Forelimb muscle (tissue), 1 donor: ENCODE results near the gene TAF3. TPM values are rescaled to one million over a fixed set of nuclear protein-coding genes. Genes with fewer than 3 reads are reported as not detected.
"Not testable (repeated sequence)": the region's sequence is repeated elsewhere in the genome, so short reads cannot be mapped to it uniquely, and the experiment has no call there.

Source experiments
- DNase-seq: peaks from one replicate; pipeline ENCODE4 v3.0.0-alpha.2; 2013; ENCODE audit warnings: low read depth
- polyA plus RNA-seq: library from polyadenylated mRNA; unstranded; fragments of 120-200 nt; gene quantifications from one replicate; pipeline ENCODE4 v1.2.1, GENCODE V29; 2013; ENCODE audit not compliant: insufficient read length

The TAF3 gene, protein sequence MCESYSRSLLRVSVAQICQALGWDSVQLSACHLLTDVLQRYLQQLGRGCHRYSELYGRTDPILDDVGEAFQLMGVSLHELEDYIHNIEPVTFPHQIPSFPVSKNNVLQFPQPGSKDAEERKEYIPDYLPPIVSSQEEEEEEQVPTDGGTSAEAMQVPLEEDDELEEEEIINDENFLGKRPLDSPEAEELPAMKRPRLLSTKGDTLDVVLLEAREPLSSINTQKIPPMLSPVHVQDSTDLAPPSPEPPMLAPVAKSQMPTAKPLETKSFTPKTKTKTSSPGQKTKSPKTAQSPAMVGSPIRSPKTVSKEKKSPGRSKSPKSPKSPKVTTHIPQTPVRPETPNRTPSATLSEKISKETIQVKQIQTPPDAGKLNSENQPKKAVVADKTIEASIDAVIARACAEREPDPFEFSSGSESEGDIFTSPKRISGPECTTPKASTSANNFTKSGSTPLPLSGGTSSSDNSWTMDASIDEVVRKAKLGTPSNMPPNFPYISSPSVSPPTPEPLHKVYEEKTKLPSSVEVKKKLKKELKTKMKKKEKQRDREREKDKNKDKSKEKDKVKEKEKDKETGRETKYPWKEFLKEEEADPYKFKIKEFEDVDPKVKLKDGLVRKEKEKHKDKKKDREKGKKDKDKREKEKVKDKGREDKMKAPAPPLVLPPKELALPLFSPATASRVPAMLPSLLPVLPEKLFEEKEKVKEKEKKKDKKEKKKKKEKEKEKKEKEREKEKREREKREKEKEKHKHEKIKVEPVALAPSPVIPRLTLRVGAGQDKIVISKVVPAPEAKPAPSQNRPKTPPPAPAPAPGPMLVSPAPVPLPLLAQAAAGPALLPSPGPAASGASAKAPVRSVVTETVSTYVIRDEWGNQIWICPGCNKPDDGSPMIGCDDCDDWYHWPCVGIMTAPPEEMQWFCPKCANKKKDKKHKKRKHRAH
- polyA plus RNA-seq = 5.7 TPM

DNA sequence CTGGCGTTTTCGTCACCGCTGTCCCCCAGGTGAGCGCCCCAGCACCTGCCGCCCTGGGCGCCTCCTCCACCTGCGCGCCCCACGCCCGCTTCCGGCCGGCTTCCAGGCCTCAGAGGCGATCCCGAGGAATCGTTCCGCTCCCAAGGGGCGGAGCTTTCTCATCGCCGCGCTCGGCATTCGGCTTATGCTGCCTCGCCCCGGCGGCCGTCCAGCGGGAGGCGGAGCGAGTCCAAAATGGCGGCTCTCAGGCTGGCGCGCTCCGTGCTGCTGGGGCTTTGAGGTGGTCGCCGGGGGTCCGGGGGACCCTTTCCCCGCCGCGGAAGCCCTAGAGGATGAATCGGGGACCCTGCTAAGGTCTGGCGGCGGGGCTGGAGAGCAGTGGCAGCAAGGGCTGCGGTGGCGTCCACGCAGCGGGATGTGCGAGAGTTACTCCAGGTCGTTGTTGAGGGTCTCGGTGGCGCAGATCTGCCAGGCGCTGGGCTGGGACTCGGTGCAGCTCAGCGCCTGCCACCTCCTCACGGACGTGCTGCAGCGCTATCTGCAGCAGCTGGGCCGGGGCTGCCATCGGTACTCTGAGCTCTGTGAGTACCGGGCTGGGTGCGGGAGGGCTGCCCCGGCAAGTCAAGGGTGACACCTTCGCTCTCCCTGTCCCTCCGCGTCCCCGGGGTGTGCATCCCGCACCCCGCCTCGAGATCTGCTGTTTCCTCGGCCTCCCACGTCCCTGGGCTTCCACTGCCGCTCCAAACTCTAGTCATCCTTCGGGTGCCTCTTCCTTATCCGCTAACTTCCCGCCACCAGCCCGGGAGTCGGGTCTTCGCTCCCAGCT, at the start of gene TAF3:
TSS of gene TAF3 (plus strand) at position 211 of the 826 bp plus-strand sequence. CDS start at position 416, 205 bp downstream.
- DNase-seq = peak; percentile 83

DNA sequence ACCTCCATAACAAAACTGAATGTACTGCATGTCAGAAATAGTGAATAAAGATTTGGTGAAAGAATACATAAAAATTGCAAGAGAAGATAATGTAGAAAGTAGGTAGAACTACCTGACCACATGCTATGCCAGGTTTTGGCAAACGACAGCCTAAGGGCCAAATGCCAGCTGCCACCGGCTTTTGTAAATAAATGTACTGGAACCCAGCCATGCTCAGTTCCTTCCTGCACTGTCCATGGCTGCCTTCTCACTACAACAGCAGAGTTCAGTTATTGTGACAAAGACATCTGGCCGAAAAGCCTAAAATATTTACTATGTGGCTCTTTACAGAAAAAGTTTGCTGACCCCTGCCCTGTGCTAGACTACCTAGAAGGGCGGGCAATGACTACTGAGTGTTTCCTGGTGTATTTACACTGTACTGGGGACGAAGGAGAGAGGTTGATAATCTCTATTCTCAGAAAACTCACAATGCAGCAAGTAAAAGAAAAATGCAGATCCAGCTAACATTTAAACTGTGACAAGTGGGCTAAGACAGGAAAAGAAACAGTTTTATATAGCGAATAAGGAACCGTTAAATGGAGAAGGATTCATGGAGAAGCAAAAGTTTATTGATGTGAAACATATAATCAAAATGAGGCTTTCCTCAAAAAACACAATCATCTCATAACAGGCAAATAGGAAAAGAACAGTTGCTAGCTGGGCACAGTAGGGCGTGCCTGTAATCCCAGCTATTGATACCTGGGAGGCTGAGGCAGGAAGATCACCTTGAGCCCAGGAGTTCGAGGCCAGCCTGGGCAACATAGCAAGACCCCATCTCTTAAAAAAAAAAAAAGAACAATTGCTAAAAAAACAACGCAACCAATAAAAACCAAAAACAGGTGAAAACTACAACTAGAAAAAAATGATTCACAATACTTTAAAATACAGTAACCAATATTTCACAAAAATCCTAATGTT, 44.2 kb upstream of the TAF3 start:
- DNase-seq = no peak

- DNase-seq = no peak
Measured at GRCh38 chr10:7776777-7777176, 41.5 kb upstream of the TAF3 start.

DNA sequence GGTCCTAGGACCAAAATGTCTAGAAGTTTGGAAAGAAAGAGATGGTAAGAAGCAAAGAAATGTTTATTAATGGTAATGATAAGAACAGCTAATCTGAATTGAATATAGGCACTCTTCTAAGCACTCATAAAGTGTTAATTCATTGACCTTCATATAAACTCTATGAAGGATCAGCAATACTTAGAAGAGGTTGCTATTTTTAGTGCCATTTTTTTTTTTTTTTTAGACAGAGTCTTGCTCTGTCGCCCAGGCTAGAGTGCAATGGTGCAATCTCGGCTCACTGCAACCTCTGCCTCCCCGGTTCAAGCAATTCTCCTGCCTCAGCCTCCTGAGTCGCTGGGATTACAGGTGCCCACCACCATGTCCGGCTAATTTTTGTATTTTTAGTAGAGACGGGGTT, 36.1 kb upstream of the TAF3 start:
- DNase-seq = not testable (repeated sequence)

GRCh38 chr10:7786430-7786829, 31.9 kb upstream of the TAF3 start:
- no peak for DNase-seq

- no peak for DNase-seq
Measured at GRCh38 chr10:7787150-7787856, 31.0 kb upstream of the TAF3 start.

DNA sequence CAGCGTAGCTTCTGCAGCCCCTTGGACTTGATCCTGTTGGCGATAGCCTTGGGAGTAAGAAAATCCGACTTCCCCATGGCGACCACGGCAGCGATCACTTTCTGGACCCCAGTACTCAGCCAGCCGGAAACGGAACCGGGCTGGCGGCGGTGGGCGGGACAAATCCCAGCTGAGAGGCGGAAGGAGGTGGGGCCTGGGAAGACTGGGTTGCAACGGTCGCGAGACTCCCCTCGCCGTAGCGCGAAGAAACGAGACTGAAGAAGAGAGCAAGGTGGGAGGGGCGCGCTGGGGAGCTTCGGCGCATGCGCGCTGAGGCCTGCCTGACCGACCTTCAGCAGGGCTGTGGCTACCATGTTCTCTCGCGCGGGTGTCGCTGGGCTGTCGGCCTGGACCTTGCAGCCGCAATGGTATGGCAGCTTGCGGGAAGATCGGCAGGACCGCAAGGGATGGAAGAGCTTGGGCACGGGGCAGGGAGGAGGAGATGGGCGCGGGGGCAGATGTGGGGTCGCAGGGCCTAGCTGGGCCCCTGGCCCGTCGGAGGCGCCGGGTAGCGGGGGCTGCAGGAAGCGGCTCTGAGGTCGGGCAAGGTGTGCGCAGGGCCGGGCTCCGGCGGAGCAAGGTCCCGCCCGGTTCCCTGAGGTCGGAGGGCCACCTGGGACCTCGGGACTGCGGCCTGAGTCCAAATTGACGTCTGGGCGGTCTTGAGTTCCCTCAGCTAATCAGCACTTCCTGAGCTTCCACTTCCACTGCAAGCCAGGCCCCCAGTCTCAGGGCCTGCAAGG, 30.3 kb upstream of the TAF3 start, which contains the start of the genes ATP5F1C and KIN:
TSS of gene ATP5F1C (plus strand) at position 321 of the 782 bp plus-strand sequence. CDS start at position 352, 31 bp downstream.
TSS of gene KIN (minus strand) at position 137 of the 782 bp plus-strand sequence. CDS start at position 77, 60 bp downstream.
- DNase-seq = peak; percentile 94

GRCh38 chr10:7788639-7789286, 29.5 kb upstream of the TAF3 start:
- no peak for DNase-seq

GRCh38 chr10:7789390-7789789, 28.9 kb upstream of the TAF3 start:
- DNase-seq = no peak

- DNase-seq = no peak
Measured at GRCh38 chr10:7792541-7792940, 25.8 kb upstream of the TAF3 start.

- DNase-seq = no peak
Measured at GRCh38 chr10:7794251-7795026, 23.9 kb upstream of the TAF3 start.

DNA sequence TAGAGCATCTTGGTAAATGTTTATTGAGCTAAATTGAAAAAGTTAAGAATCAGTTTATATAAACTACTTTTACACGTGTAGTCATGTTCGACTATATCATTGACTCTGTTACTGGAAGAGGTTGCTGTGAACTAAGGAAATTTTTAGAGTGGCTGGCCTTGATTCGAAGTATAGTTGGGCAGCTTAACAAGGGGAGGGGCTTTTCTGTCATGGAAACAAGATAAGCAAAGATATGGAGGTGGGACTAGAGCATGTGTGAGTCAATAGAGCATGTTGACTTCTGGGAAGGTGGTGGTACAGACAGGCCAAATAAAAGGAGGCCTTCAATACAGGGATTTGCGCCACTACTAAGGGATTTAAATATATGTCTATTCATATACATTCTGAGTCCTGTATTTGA, 22.7 kb upstream of the TAF3 start:
- DNase-seq = no peak

DNA sequence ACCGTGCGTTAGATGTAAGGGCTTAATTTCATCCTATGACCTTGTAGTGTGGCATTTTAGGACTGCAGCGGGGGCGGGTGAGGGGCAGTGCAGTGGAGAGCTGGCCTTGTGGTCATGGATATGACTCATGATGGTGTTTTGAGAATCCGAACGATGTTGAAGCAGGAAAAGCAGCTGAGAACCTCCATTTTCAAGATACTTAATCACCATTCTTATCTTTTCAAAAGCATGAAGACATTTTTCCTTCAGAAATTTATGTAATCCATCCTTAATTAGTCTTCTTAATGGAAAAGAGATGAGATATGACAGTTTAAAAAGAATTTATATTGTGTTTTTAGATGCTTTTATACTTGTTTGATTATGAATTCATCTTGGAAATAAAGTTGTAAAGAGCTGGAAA, 20.7 kb upstream of the TAF3 start:
- DNase-seq = no peak

- DNase-seq = no peak
Measured at GRCh38 chr10:7802606-7803005, 15.7 kb upstream of the TAF3 start.

GRCh38 chr10:7804216-7804615, 14.1 kb upstream of the TAF3 start:
- no peak for DNase-seq

DNA sequence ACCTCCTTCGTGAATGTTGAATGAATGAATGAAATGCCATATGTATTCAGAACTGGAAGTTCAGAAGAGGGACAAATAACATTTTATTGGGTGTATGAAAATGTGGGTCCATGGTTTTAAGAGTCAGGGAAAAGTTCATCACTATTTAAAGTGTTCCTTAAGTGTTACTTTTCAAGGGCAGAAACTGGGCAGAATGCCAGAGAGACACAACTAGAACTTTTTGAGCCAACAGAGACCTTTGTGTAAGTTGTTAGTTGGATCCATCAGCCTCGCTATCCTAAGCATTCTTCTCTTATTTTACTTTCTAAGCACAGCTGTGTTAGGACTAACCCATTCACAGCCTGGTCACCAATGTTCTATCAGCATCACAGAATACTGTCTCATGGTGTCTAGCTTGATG, 13.6 kb upstream of the TAF3 start:
- DNase-seq = no peak

DNA sequence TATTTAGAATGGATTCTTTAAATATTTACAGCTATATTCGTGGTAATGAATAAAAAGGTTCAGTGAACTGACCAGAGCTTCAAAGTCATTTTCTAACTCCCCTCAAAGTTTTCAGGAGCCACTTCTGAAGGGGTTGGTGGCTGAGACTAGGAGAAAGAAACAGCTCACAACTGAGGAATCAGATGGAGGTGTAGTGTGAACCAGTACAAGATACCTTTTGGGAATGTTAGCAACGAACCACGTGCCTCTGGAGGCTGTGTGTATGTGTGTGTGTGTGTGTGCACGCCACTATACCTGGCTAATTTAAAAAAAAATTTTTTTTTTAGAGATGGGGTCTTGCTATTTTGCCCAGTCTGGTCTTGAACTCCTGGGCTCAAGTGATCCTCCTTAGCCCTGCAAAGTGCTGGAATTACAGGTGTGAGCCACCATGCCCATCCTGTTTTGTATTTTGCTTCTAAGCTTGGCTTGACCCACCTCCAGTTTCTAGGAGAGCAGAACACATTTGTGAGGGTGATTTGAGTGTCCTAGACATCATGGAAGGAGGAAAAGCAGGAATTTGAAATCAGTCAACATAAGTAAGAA, 9.5 kb upstream of the TAF3 start:
- no peak for DNase-seq
